ENCODE measurements around the gene LRMDA. TPM values are rescaled to one million over a fixed set of nuclear protein-coding genes. Genes with fewer than 3 reads are reported as not detected.

LRMDA gene
- total and polyA plus RNA-seq, 2 of the 4 experiments (the other 2 are of a cell fraction) = 0.07 TPM; not detected in 1

GRCh38 chr10:75663947-75664664 is 232.7 kb downstream of the LRMDA start:
- 0 out of 2 replicates have a peak, but pooled peaks have one; percentile 18 for TF ChIP-seq MAFK (IDR thresholded peaks at IDR 0.05; ENCODE audit: low read depth, low read length)
- TF ChIP-seq SMC3 (IDR thresholded peaks at IDR 0.05; ENCODE audit: low read depth, low read length) = no peak
- no peaks in the 10 kb centered on the region for H3K9me3 ChIP-seq (ENCODE audit: control insufficient read depth, insufficient read depth, low read length)
- peaks cover 5% of the 10 kb centered on the region for H3K27me3 ChIP-seq (ENCODE audit: control insufficient read depth, insufficient read depth, low read length)
- DNase-seq = no peak
- ChIA-PET CTCF (no interaction called here), POLR2A (ENCODE audit: unreplicated experiment) (no interaction called here)
- no peak overlapping the region for H3K4me3 ChIP-seq (ENCODE audit: insufficient read depth, low read depth, low read length)
- H3K9ac ChIP-seq (ENCODE audit: low read depth, low read length) = no peak overlapping the region
- no peaks in the 10 kb centered on the region for H3K79me1 ChIP-seq (ENCODE audit: low read depth in 1 of 2, low read length in 2 of 2)
- BruUV-seq (replicated peaks) = no TSS peak
- H3K23ac ChIP-seq (ENCODE audit: low read depth, low read length) = no peak overlapping the region
- H2BK20ac ChIP-seq (ENCODE audit: low read depth, low read length) = no peak overlapping the region
- H4K8ac ChIP-seq (ENCODE audit: low read depth in 2 of 2, low read length in 2 of 2) = no peak overlapping the region
- H3K4ac ChIP-seq (ENCODE audit: low read depth, low read length) = no peak overlapping the region
- no peaks in the 10 kb centered on the region for H3K9me1 ChIP-seq (ENCODE audit: insufficient read depth, low read length)
- no peak overlapping the region for H2BK120ac ChIP-seq (ENCODE audit: low read depth, low read length)
- no peak overlapping the region for H3K18ac ChIP-seq (ENCODE audit: low read depth, low read length)
- H3K27ac ChIP-seq (ENCODE audit: insufficient read depth, low read length) = no peak overlapping the region
- no peak overlapping the region for H3K56ac ChIP-seq (ENCODE audit: extremely low read depth, insufficient read depth, low read length)
- dilution Hi-C loops (cut with HindIII; ENCODE audit: low sequenced_read_pairs, unreplicated experiment) = no loop called here
- H2AK5ac ChIP-seq (ENCODE audit: low read depth, low read length) = no peak overlapping the region
- in situ Hi-C loops (cut with MboI; ENCODE audit: low sequenced_read_pairs) = no loop called here
- no peak overlapping the region for H3K4me2 ChIP-seq (ENCODE audit: low read depth, low read length)
- no peak overlapping the region for H4K91ac ChIP-seq (ENCODE audit: insufficient read depth, low read depth, low read length)
- no peak overlapping the region for H2BK15ac ChIP-seq (ENCODE audit: low read depth, low read length)
- H2AK9ac ChIP-seq (replicated peaks; ENCODE audit: low read depth, low read length, poor library complexity) = no peak overlapping the region
- no peak overlapping the region for H4K5ac ChIP-seq (ENCODE audit: low read depth, low read length)
- no peaks in the 10 kb centered on the region for H4K20me1 ChIP-seq (ENCODE audit: insufficient read depth, low read length)
- no peak overlapping the region for H2BK5ac ChIP-seq (ENCODE audit: low read depth, low read length, poor library complexity, severe bottlenecking)
- no peak for ATAC-seq (ENCODE audit: low read depth)
- no peak overlapping the region for H2AFZ ChIP-seq (replicated peaks; ENCODE audit: low read length, poor library complexity)
- intact Hi-C loops (cut with micrococcal nuclease) = no loop called here
- 75% methylated on average over 1 of the region's 3 CpGs; no CpG with 5 or more reads in 1 of the 2 experiments for WGBS, 2 experiments (ENCODE audit: extremely low coverage in 2 of 2, insufficient read length in 1 of 2)
- H3K14ac ChIP-seq (replicated peaks; ENCODE audit: low read depth, low read length) = no peak overlapping the region
- H3K36me3 ChIP-seq (ENCODE audit: control insufficient read depth, insufficient read depth, low read length) = no peaks in the 10 kb centered on the region
- H3K4me1 ChIP-seq (ENCODE audit: control insufficient read depth, insufficient read depth, low read length) = no peaks in the 10 kb centered on the region

All from IMR-90 (cell line).